CD4-positive, alpha-beta T cell treated with Interleukin-1 beta for 1 hour (primary cell): Measurements from ENCODE around the gene ANKDD1A.
A peak's percentile ranks its signal among the peaks of the same experiment; 100 is the strongest.

Source experiments
- DNase-seq, 2 donors: peaks; one replicate each; pipeline ENCODE4 v3.0.0-alpha.2; 2020 to 2022

The ANKDD1A gene

GRCh38 chr15:64911311-64912186, at the start of gene ANKDD1A:
Gene ANKDD1A (plus strand): TSS chr15:64911902. CDS start chr15:64911931, 29 bp downstream.
- DNase-seq: peak; percentile 19 to 42

GRCh38 chr15:64861960-64862359, 49.7 kb upstream of the ANKDD1A start:
- no peak for DNase-seq

GRCh38 chr15:64862408-64862807, 49.3 kb upstream of the ANKDD1A start:
- no peak for DNase-seq

- no peak for DNase-seq
Measured at GRCh38 chr15:64864068-64864467, 47.6 kb upstream of the ANKDD1A start.

- no peak for DNase-seq
Measured at GRCh38 chr15:64865126-64865997, 46.3 kb upstream of the ANKDD1A start.

GRCh38 chr15:64865998-64866520, 45.6 kb upstream of the ANKDD1A start:
- DNase-seq: no peak

- no peak for DNase-seq
Measured at GRCh38 chr15:64869501-64869900, 42.2 kb upstream of the ANKDD1A start.

GRCh38 chr15:64870353-64870752, 41.3 kb upstream of the ANKDD1A start:
- peak in 1 of 2 donors; percentile 17 for DNase-seq

- DNase-seq: no peak
Measured at GRCh38 chr15:64875641-64876223, 36.0 kb upstream of the ANKDD1A start.

- DNase-seq: peak in 1 of 2 donors; percentile 52
Measured at GRCh38 chr15:64877435-64877834, 34.3 kb upstream of the ANKDD1A start.

GRCh38 chr15:64878705-64879104, 33.0 kb upstream of the ANKDD1A start:
- DNase-seq: no peak

GRCh38 chr15:64883100-64883581, 28.6 kb upstream of the ANKDD1A start:
- DNase-seq: peak; percentile 54 to 67

- peak; percentile 75 to 86 for DNase-seq
Measured at GRCh38 chr15:64883997-64884511, 27.6 kb upstream of the ANKDD1A start.

- no peak for DNase-seq
Measured at GRCh38 chr15:64884679-64885078, 27.0 kb upstream of the ANKDD1A start.

GRCh38 chr15:64888336-64888735, 23.4 kb upstream of the ANKDD1A start:
- DNase-seq: no peak

GRCh38 chr15:64891561-64891960, 20.1 kb upstream of the ANKDD1A start:
- no peak for DNase-seq

- peak in 1 of 2 donors; percentile 22 for DNase-seq
Measured at GRCh38 chr15:64892847-64893403, 18.8 kb upstream of the ANKDD1A start.

GRCh38 chr15:64893481-64894394, 18.0 kb upstream of the ANKDD1A start:
- DNase-seq: peak; percentile 97

- peak; percentile 88 to 89 for DNase-seq
Measured at GRCh38 chr15:64894395-64895056, 17.2 kb upstream of the ANKDD1A start.

GRCh38 chr15:64895285-64896065, 16.2 kb upstream of the ANKDD1A start:
- DNase-seq: peak; percentile 58 to 68
